HCEC 1CT (cell line): ENCODE data around the gene MRPL49.
"Not testable (repeated sequence)": the region's sequence is repeated elsewhere in the genome, so short reads cannot be mapped to it uniquely, and the experiment has no call there.

Source experiments
- DNase-seq: peaks from one replicate; pipeline ENCODE4 v3.0.0-alpha.2; 2017

Gene MRPL49

GRCh38 chr11:65118891-65119669, 3.0 kb upstream of the MRPL49 start:
- not testable (repeated sequence) for DNase-seq

- no peak for DNase-seq
Observed at GRCh38 chr11:65119670-65119995, 2.5 kb upstream of the MRPL49 start.

- DNase-seq: no peak
Observed at GRCh38 chr11:65120831-65121230, 1.3 kb upstream of the MRPL49 start.

GRCh38 chr11:65121447-65121864, 665 bp upstream of the MRPL49 start:
- no peak for DNase-seq

- DNase-seq: no peak
Observed at GRCh38 chr11:65124480-65125196, 2.5 kb downstream of the MRPL49 start.

GRCh38 chr11:65125197-65126056, 3.3 kb downstream of the MRPL49 start:
- DNase-seq: no peak

- no peak for DNase-seq
Observed at GRCh38 chr11:65126624-65127274, 4.6 kb downstream of the MRPL49 start.

- no peak for DNase-seq
Observed at GRCh38 chr11:65127473-65128181, 5.5 kb downstream of the MRPL49 start.

- DNase-seq: no peak
Observed at GRCh38 chr11:65128182-65129145, 6.3 kb downstream of the MRPL49 start.

GRCh38 chr11:65129649-65130441, 7.7 kb downstream of the MRPL49 start:
- DNase-seq: no peak

- no peak for DNase-seq
Observed at GRCh38 chr11:65130631-65131416, 8.7 kb downstream of the MRPL49 start.

- no peak for DNase-seq
Observed at GRCh38 chr11:65131417-65131776, 9.3 kb downstream of the MRPL49 start.

- no peak for DNase-seq
Observed at GRCh38 chr11:65131895-65132237, 9.7 kb downstream of the MRPL49 start.

GRCh38 chr11:65132238-65132987, 10.3 kb downstream of the MRPL49 start:
- no peak for DNase-seq

GRCh38 chr11:65132988-65133700, 11.0 kb downstream of the MRPL49 start:
- no peak for DNase-seq

GRCh38 chr11:65133724-65134123, 11.6 kb downstream of the MRPL49 start:
- no peak for DNase-seq

- DNase-seq: peak; percentile 83
Observed at GRCh38 chr11:65134240-65134951, 12.3 kb downstream of the MRPL49 start, which contains the start of gene SYVN1. Gene SYVN1 (minus strand): TSS chr11:65134519. CDS start chr11:65133601, 918 bp downstream.
